ENCODE data around the gene UBASH3B. TPM values are rescaled to one million over a fixed set of nuclear protein-coding genes. Genes with fewer than 3 reads are reported as not detected.
A peak's percentile ranks its signal among the peaks of the same experiment; 100 is the strongest.

UBASH3B gene
- total RNA-seq (2016; rRNA removed; fragmentation: Illumina TruSeq; extraction: Trizol) (4.4 and 5.1 TPM in 2 replicates), polyA plus RNA-seq (2011; rRNA removed) (4.8 and 7.6 TPM in 2 replicates), polyA minus RNA-seq (2011; rRNA and poly(A)+ RNA removed; ENCODE audit: low replicate concordance) (3.7 and 44.0 TPM in 2 replicates), Bru-seq, nascent RNA (percentile 60 among the genes with signal in this experiment), BruChase-seq, experiment 1, labeled RNA remaining after a 6-hour chase (percentile 69 among the genes with signal in this experiment), BruChase-seq, experiment 2, labeled RNA remaining after a 2-hour chase (percentile 67 among the genes with signal in this experiment)
- 2.4 and 3.2 TPM in 2 replicates for total RNA-seq (2016; cell fraction: cytosol; rRNA removed; fragmentation: Illumina TruSeq; extraction: Trizol; ENCODE audit: low read depth)
- total RNA-seq (2016; cell fraction: insoluble cytoplasmic fraction; rRNA removed; fragmentation: Illumina TruSeq; extraction: Trizol) = 4.3 and 4.5 TPM in 2 replicates
- 6.0 and 6.1 TPM in 2 replicates for total RNA-seq (2016; cell fraction: membrane; rRNA removed; fragmentation: Illumina TruSeq; extraction: Trizol)
- total RNA-seq (2016; cell fraction: nucleus; rRNA removed; fragmentation: Illumina TruSeq; extraction: Trizol) = 1.9 and 4.4 TPM in 2 replicates
- 5.8 and 6.4 TPM in 2 replicates for polyA plus RNA-seq (2011; cell fraction: cytosol; rRNA removed)
- polyA plus RNA-seq (2011; cell fraction: nucleus; rRNA removed) = 2.6 and 3.2 TPM in 2 replicates
- 1.4 and 1.8 TPM in 2 replicates for polyA plus RNA-seq (2012)
- 2.6 and 4.2 TPM in 2 replicates for polyA plus RNA-seq (2016; cell fraction: cytosol; fragmentation: Illumina TruSeq; extraction: Trizol; ENCODE audit: low read depth)
- polyA plus RNA-seq (2016; cell fraction: insoluble cytoplasmic fraction; fragmentation: Illumina TruSeq; extraction: Trizol; ENCODE audit: low read depth) = 4.2 and 4.5 TPM in 2 replicates
- polyA plus RNA-seq (2016; cell fraction: membrane; fragmentation: Illumina TruSeq; extraction: Trizol; ENCODE audit: low read depth) = 3.5 and 4.9 TPM in 2 replicates
- polyA plus RNA-seq (2016; cell fraction: nucleus; fragmentation: Illumina TruSeq; extraction: Trizol; ENCODE audit: insufficient read depth, low read depth) = 1.9 and 4.2 TPM in 2 replicates
- polyA minus RNA-seq (2011; cell fraction: cytosol; rRNA and poly(A)+ RNA removed) = 8.9 and 11.7 TPM in 2 replicates
- 5.2 and 7.9 TPM in 2 replicates for polyA minus RNA-seq (2011; cell fraction: nucleus; rRNA and poly(A)+ RNA removed)
- long read RNA-seq, experiment 1, full-length matches to known transcripts = 6 of 6 reads
- long read RNA-seq, experiment 1, partial matches to known transcripts = 0 of 6 reads
- long read RNA-seq, experiment 1, other reads (novel, unspliced or antisense) = 0 of 6 reads
- long read RNA-seq, experiment 2, full-length matches to known transcripts = 19 of 45 reads
- long read RNA-seq, experiment 2, partial matches to known transcripts = 13 of 45 reads
- long read RNA-seq, experiment 2, other reads (novel, unspliced or antisense) = 13 of 45 reads

GRCh38 chr11:122655527-122656072, at the start of gene UBASH3B:
Gene UBASH3B (plus strand): TSS chr11:122655722. CDS start chr11:122656050, 328 bp downstream.
- H3K27ac ChIP-seq (ENCODE audit: extremely low read length, insufficient read depth, low read length) = no peak within 1 kb of the TSS
- intact Hi-C loops (cut with micrococcal nuclease; ENCODE audit: unreplicated experiment) = no loop called here
- TF ChIP-seq DPF2 (CRISPR knock-in tag; IDR thresholded peaks at IDR 0.05; ENCODE audit: borderline replicate concordance, low read depth) (no peak), ETV6 (CRISPR knock-in tag; conservative IDR thresholded peaks at IDR 0.05) (no peak), TP53 (CRISPR knock-in tag; conservative IDR thresholded peaks at IDR 0.05) (no peak), DDIT3 (CRISPR knock-in tag; IDR thresholded peaks at IDR 0.05) (no peak), ZNF274 (CRISPR knock-in tag; IDR thresholded peaks at IDR 0.05) (no peak), ZBTB7B (CRISPR knock-in tag; IDR thresholded peaks at IDR 0.05) (no peak), ZNF574 (CRISPR knock-in tag; IDR thresholded peaks at IDR 0.05) (peak; percentile 13; the same call in 1 of the 2 replicates), TBP (CRISPR knock-in tag; IDR thresholded peaks at IDR 0.05) (no peak), ZNF33B (CRISPR knock-in tag; IDR thresholded peaks at IDR 0.05) (no peak), ZNF253 (CRISPR knock-in tag; IDR thresholded peaks at IDR 0.05; ENCODE audit: borderline replicate concordance) (no peak), SP5 (CRISPR knock-in tag; IDR thresholded peaks at IDR 0.05; ENCODE audit: borderline replicate concordance, low read depth) (no peak), SMARCE1 (IDR thresholded peaks at IDR 0.05; ENCODE audit: borderline replicate concordance) (no peak), SMAD1 (CRISPR knock-in tag; IDR thresholded peaks at IDR 0.05; ENCODE audit: borderline replicate concordance, low read depth) (no peak), ZNF747 (CRISPR knock-in tag; IDR thresholded peaks at IDR 0.05; ENCODE audit: borderline replicate concordance) (no peak)

More at GRCh38 chr11:122655527-122656072, at the start of gene UBASH3B:
- Histone ChIP-seq H3K9ac (ENCODE audit: insufficient read depth, low read depth, low read length) (peak within 1 kb of the TSS; percentile 61), H3K4me1 (ENCODE audit: insufficient read depth, low read length) (peaks cover 48% of the 10 kb centered on the region), H3K9me3 (ENCODE audit: low read length) (no peaks in the 10 kb centered on the region), H3K27me3 (ENCODE audit: control insufficient read depth in 1 of 2, insufficient read depth in 2 of 2, low read length in 2 of 2) (peaks cover 0 to 19% of the 10 kb centered on the region in 2 experiments; a peak in 4 of 5 replicates), H3K79me2 (ENCODE audit: insufficient read depth, low read length) (peaks cover 6% of the 10 kb centered on the region), H3K36me3 (replicated peaks in 1 of 2; ENCODE audit: control insufficient read depth in 1 of 2, insufficient read depth in 2 of 2, low read length in 2 of 2) (no peaks in the 10 kb centered on the region), H3K4me3 (replicated peaks in 1 of 3; ENCODE audit: insufficient read depth in 1 of 3, low read depth in 2 of 3, low read length in 3 of 3) (peak within 1 kb of the TSS; percentile 63 to 87 (median 81)), H3K4me2 (ENCODE audit: low read depth, low read length) (peak within 1 kb of the TSS; percentile 96), H2AFZ (ENCODE audit: low read length) (no peak within 1 kb of the TSS), H4K20me1 (ENCODE audit: insufficient read depth, low read length) (no peaks in the 10 kb centered on the region)
- in situ Hi-C loops (cut with HindIII; ENCODE audit: extremely low pct_ligation_motif_present, low pct_unique_long_range_greater_than_20kb) = no loop called here
- no TSS peak for BruUV-seq (replicated peaks)
- FAIRE-seq (no peak), DNase-seq (ENCODE audit: low spot score) (peak; percentile 47), ATAC-seq (peak; percentile 84)
- ChIA-PET POLR2A (interaction anchor here (0.6 to 2.3 kb wide), 10 partner anchors 8 to 97 kb away, joined by 3 to 18 read pairs (median 4); no protein-coding TSS in a partner anchor), CTCF (ENCODE audit: low intra/inter-chr PET ratio, low total read pairs) (no interaction called here)
- 1% methylated on average over 13 of the region's 39 CpGs for WGBS (ENCODE audit: low lambda C conversion rate)

Measured in HepG2 (cell line).